Hepatocyte (in vitro differentiated cells): ENCODE measurements around the gene FOXK1.

Experiments used
- EZH2 ChIP-seq: fragments of 200-600 bp; sonication (generic); IDR thresholded peaks from 2 replicates; pipeline ENCODE4 v1.6.1; 2016; ENCODE audit warnings: antibody characterized with exemption, mild to moderate bottlenecking, borderline replicate concordance
- TF ChIP-seq, protein P1 (sequence below): fragments of 200-600 bp; sonication (generic); IDR thresholded peaks from 2 replicates; pipeline ENCODE4 v1.5.1; 2016; ENCODE audit warnings: antibody characterized with exemption, mild to moderate bottlenecking; ENCODE audit not compliant: poor library complexity

- TF ChIP-seq EZH2, result no peak
- TF ChIP-seq, protein P1, sequence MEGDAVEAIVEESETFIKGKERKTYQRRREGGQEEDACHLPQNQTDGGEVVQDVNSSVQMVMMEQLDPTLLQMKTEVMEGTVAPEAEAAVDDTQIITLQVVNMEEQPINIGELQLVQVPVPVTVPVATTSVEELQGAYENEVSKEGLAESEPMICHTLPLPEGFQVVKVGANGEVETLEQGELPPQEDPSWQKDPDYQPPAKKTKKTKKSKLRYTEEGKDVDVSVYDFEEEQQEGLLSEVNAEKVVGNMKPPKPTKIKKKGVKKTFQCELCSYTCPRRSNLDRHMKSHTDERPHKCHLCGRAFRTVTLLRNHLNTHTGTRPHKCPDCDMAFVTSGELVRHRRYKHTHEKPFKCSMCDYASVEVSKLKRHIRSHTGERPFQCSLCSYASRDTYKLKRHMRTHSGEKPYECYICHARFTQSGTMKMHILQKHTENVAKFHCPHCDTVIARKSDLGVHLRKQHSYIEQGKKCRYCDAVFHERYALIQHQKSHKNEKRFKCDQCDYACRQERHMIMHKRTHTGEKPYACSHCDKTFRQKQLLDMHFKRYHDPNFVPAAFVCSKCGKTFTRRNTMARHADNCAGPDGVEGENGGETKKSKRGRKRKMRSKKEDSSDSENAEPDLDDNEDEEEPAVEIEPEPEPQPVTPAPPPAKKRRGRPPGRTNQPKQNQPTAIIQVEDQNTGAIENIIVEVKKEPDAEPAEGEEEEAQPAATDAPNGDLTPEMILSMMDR, result no peak
Observed at GRCh38 chr7:4772306-4772705, 90.2 kb downstream of the FOXK1 start.
